ENCODE data around the gene SEC61G. TPM values are rescaled to one million over a fixed set of nuclear protein-coding genes. Genes with fewer than 3 reads are reported as not detected.

Gene SEC61G
- 87.6 TPM for total RNA-seq
- long read RNA-seq, transcript SEC61G-201 (4 exons, 462 nt): major isoform, 21 of 23 reads
- long read RNA-seq, partial matches to known transcripts: 0 of 23 reads
- long read RNA-seq, other reads (novel, unspliced or antisense): 0 of 23 reads

DNA sequence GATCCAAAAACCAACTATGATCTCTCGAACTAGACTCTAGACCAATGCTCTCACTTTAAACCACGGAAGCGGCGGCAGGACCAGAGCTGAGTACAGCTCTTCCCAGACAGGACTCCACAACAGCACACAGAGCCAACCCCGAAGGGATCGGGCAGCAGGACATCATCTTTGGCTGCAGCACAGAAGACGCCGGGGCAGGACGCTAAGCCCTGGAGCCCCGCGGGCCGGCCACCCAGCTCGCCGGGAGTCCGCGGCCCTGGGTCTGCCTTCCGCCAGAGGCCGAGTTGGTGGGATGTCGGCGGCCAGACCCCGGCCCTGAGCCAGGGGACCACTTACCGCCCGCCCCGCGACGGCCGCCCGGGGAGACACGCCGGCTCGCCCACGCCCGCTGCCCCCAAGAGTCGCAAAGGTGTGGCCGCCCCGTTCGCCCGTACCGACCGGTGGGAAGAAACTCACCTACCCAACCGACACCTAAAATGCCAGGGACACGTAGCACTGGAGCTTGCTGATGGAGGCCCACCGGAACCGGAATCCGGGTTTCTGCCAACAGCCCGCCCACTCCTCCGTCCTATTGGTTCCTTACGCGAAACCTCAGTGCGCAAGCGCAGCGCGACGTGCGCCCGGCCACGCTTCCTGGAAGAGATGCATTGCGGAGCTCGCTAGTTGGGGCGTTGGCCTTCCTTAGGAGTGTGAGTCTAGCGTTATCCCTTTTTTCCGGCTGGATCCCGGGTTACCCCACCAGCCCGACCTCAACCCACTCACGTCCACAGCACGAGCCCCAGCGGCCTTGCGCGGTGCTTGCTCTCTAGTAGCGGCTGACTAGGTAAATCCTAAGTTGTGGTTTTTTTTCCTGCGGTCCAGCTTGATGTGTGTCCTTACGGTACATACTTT lies at the start of gene SEC61G:
Gene SEC61G (minus strand): TSS at position 510 of the 891 bp plus-strand sequence. CDS start 1,623 bp downstream, outside the sequence.
- TF ChIP-seq CTCF (IDR thresholded peaks at IDR 0.05): no peak
- ATAC-seq (peak; percentile 99), DNase-seq (peak; percentile 98)
- Histone ChIP-seq H3K27me3 (no peaks in the 10 kb centered on the region), H3K4me3 (peak within 1 kb of the TSS; percentile 98), H3K9me3 (no peaks in the 10 kb centered on the region), H3K4me1 (peaks cover 29% of the 10 kb centered on the region), H3K27ac (peak within 1 kb of the TSS; percentile 96), H3K36me3 (peaks cover 29% of the 10 kb centered on the region)
- intact Hi-C loops (cut with DNase I): no loop called here

GRCh38 chr7:54802841-54803240 lies 43.8 kb upstream of the SEC61G start:
- Histone ChIP-seq H3K4me1 (no peaks in the 10 kb centered on the region), H3K9me3 (no peaks in the 10 kb centered on the region), H3K36me3 (no peaks in the 10 kb centered on the region), H3K27me3 (no peaks in the 10 kb centered on the region), H3K27ac (no peak overlapping the region), H3K4me3 (no peak overlapping the region)
- no peak for TF ChIP-seq CTCF (IDR thresholded peaks at IDR 0.05)
- intact Hi-C loops (cut with DNase I): no loop called here
- DNase-seq (no peak), ATAC-seq (no peak)

DNA sequence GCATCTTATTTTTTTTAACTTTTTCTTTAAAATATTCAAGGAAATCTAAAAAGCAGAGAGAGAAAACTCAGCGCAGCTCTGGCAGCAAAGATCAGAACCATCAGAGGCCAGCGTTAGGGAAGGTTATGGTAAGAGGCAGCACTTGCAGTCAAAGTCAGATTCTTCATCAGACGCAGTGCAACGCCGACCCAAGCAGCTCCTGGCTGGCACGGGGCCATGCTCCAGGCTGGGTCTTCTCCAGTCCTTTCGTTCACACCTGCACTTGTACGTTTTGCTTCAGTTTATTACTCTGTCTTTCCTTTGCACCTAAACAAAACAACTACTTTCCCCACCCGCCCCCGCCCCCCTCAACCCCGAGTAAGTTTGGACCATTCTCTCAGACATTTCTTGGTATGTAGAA lies 43.1 kb upstream of the SEC61G start:
- Histone ChIP-seq H3K9me3 (no peaks in the 10 kb centered on the region), H3K27ac (no peak overlapping the region), H3K4me3 (no peak overlapping the region), H3K36me3 (no peaks in the 10 kb centered on the region), H3K27me3 (no peaks in the 10 kb centered on the region), H3K4me1 (no peaks in the 10 kb centered on the region)
- ATAC-seq (no peak), DNase-seq (no peak)
- intact Hi-C loops (cut with DNase I): no loop called here
- no peak for TF ChIP-seq CTCF (IDR thresholded peaks at IDR 0.05)

DNA sequence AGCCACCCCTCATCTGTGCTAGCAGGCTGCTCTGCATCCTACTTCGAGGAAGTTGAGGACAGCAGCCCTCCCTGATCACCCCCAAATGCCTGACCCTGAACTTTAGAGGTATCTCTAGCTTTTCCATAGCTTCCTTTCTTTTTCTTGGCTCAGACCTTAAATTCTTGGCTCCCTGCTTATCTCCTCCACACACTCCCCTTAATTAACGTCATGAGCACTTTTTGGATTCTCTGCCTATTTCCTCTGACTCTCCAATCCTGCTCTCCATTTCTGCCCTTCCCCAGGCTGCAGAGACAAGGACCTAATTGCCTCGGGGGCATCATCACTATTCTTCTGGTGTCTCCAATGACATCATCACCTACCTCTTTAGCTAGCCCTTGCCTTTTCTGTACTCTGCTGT lies 40.8 kb upstream of the SEC61G start:
- ATAC-seq (no peak), DNase-seq (no peak)
- intact Hi-C loops (cut with DNase I): no loop called here

DNA sequence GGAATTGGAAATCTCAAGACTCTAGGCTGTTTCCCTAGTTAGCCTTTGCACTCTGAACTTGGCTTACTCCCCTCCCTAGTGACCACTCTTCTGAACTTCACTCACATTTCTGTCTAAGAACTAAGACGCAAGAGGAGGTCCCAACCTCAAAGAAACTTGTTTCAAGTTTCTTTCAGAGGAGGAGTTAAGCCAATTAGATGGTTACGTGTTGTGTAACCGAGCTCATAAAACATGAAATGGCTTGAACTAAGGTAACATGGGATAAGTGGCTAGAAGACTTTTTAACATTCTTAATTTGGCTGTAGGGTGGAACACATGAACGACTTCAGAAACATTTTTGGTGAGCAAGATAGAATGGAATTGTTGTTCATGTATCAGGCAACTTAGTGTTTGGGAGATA lies 39.5 kb upstream of the SEC61G start:
- no peak for TF ChIP-seq CTCF (IDR thresholded peaks at IDR 0.05)
- no peaks in the 10 kb centered on the region for H3K36me3 ChIP-seq
- H3K27me3 ChIP-seq: no peaks in the 10 kb centered on the region
- intact Hi-C loops (cut with DNase I): no loop called here
- no peak for ATAC-seq
- H3K4me1 ChIP-seq: no peaks in the 10 kb centered on the region
- H3K27ac ChIP-seq: no peak overlapping the region
- no peak overlapping the region for H3K4me3 ChIP-seq
- DNase-seq: no peak
- no peaks in the 10 kb centered on the region for H3K9me3 ChIP-seq

More for the DNA sequence above, 40.8 kb upstream of the SEC61G start:
- Histone ChIP-seq H3K36me3 (no peaks in the 10 kb centered on the region), H3K4me1 (no peaks in the 10 kb centered on the region), H3K4me3 (no peak overlapping the region), H3K27me3 (no peaks in the 10 kb centered on the region), H3K27ac (no peak overlapping the region), H3K9me3 (no peaks in the 10 kb centered on the region)
- no peak for TF ChIP-seq CTCF (IDR thresholded peaks at IDR 0.05)
